Fibroblast of gingiva (primary cell): ENCODE data around the gene CLDN15.
"Not testable (repeated sequence)": the region's sequence is repeated elsewhere in the genome, so short reads cannot be mapped to it uniquely, and the experiment has no call there.

Experiments used
- DNase-seq: peaks from one replicate; pipeline ENCODE4 v3.0.0-alpha.2; 2011; ENCODE audit warnings: low read depth

Gene CLDN15

DNA sequence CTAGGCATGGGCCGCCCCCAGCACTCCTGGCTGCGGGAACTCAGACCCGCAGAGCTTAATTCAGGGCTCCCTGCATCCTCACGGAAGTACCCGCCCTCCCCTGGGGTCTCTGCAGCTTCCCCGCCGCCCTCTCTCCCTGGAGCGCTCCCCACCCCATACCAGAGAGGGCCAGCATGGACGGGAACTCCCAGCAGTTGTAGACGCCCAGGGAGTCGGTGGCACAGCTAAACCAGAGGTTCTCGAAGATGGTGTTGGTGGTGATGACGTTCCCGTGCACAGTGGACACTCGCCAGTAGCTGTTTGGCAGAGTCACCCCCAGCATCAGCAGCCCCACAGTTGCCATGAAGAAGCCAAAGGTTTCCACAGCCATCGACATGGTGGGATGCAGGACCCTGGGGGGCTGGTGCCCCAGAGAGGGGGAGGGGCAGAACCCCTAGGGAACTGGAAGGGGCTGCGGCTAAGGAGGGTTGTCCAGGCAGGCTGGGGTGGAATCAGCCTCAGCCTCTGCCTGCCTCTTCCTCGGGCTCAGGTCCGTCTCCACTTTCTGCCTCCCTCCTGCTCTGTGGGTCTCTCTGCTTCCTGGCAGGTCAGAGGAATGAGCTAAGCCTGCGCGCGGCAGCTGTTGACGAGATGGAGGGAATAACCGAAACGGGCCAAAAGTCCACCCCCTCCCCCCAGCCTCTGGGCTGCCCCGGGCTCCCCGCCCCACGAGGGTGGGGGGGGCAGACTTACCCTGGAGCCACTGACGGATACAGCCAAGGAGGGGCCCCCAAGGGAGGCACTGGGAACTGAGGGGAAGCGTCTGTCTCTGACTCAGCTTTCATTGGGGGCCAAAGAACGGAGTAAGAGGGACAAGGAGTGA is at the start of gene CLDN15:
Gene CLDN15 (minus strand): TSS at position 597 of the 862 bp plus-strand sequence. CDS start 221 bp downstream, at position 376.
- no peak for DNase-seq

GRCh38 chr7:101287032-101287431 is 49.4 kb upstream of the CLDN15 start:
- DNase-seq: no peak

DNA sequence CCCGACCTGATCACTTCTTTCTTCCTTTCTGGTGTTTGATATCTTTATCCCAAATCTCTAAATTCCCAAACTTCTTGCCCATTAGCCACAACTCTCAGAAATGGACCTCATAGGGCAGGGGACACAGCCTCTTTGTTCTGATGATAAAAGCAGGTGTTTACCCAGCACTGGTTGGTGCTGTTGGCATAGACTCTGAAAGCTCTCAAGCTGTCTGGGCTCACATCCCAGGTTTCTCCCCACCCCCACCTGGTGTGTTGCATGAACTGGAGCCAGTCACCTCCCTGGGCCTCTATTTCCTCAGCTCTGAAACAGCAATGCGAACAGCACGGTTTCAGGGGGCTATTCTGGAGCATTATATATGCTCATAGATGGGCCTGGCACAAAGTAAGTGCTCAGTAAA is 48.3 kb upstream of the CLDN15 start:
- not testable (repeated sequence) for DNase-seq

- no peak for DNase-seq
Observed at GRCh38 chr7:101285171-101285570, 47.6 kb upstream of the CLDN15 start.

- DNase-seq: not testable (repeated sequence)
Observed at GRCh38 chr7:101280912-101281311, 43.3 kb upstream of the CLDN15 start.

- DNase-seq: no peak
Observed at GRCh38 chr7:101278461-101279292, 41.1 kb upstream of the CLDN15 start.

- no peak for DNase-seq
Observed at GRCh38 chr7:101277155-101277554, 39.6 kb upstream of the CLDN15 start.

GRCh38 chr7:101273206-101273605 is 35.6 kb upstream of the CLDN15 start:
- no peak for DNase-seq

DNA sequence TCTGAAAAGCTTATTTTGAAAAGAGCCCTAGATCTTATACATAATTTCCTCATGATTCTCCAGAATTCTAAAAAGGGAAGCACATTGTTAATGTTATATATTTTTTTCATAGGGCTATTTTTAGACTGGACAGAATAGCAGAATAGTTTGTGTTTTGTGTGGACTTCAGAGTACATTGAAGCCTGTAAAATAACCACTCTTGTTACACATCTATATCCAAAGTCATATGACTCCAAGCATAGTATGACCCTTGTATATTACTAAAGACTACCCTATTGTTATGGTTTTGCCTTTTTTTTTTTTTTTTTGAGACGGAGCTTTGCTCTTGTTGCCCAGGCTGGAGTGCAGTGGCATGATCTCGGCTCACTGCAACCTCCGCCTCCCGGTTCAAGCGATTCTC is 33.4 kb upstream of the CLDN15 start:
- DNase-seq: no peak

DNA sequence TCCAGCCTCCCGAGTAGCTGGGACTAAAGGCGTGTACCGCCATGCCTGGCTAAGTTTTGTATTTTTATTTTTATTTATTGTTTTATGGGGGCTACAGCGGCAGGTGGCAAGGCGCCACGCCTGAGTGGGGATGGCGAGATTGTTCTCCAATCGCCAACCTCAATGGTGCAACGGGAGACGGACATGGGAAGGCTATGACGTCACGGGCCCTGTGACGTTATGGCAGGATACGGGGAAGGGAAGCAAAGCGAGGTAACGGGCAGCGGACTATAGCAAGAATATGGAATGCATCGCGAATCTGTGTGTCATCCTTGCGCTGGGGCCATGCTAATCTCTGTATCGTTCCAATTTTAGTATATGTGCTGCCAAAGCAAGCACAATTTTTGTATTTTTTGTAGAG is 32.1 kb upstream of the CLDN15 start:
- DNase-seq: no peak

GRCh38 chr7:101265622-101266516 is 28.3 kb upstream of the CLDN15 start:
- no peak for DNase-seq

DNA sequence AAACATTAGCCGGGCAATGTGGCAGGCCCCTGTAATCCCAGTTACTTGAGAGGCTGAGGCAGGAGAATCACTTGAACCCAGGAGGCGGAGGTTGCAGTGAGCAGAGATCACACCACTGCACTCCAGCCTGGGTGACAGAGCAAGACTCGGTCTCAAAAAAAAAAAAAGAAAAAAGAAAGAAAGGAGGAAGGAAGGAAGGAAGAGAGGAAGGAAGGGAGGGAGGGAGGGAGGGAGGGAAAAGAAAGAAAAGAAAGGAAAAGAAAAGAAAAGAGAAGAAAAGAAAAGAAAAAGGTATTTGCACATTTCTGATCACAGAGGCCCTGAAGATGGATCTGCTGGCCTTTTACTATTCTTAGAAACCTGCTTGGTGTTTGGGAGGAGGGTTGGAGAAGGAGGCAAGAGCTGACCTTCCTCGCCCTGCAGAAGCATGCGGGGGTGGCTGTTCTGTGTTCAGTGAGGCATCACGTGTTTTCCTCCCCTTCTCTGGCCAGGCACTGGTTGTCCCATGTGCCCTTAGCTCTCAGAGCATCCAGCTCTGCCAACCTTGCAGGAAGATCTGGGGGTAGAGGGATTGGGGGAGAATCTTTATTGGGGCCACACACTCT is 26.6 kb upstream of the CLDN15 start:
- not testable (repeated sequence) for DNase-seq

DNA sequence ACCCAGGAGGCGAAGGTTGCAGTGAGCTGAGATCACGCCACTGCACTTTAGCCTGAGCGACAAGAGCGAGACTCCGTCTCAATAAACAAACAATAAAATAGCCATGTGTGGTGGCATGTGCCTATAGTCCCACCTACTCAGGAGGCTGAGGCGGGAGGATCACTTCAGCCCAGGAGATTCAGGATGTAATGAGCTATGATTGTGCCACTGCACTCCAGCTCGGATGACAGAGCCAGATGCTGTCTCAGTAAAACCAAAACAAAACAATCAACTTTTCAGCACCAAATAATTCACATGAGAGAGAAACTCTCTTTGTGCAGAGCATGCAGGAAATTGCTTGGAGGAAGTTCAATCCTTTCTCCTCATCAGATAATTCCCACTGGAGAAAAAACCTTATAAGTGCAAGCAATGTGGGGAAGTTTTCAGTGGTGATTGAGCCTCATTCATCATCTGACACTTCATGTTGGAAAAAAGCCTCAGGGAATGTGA is 20.7 kb upstream of the CLDN15 start:
- DNase-seq: no peak

DNA sequence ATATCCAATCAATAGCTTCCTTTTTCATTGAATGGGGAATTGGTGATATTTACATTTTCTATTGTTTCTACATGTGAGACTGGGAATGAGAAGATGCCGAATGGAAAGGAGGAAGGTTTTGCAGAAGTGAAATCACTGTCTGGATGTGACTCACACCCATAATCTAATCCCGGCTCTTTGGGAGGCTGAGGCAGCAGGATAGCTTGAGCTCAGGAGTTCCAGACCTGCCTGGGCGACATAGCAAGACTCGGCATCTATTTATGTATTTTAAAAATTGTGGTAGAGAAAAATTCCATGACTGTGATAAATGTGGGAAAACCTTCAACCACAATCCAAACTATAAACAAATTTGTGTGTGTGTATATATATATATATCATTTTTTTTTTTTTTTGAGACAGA is 18.2 kb upstream of the CLDN15 start:
- no peak for DNase-seq

DNA sequence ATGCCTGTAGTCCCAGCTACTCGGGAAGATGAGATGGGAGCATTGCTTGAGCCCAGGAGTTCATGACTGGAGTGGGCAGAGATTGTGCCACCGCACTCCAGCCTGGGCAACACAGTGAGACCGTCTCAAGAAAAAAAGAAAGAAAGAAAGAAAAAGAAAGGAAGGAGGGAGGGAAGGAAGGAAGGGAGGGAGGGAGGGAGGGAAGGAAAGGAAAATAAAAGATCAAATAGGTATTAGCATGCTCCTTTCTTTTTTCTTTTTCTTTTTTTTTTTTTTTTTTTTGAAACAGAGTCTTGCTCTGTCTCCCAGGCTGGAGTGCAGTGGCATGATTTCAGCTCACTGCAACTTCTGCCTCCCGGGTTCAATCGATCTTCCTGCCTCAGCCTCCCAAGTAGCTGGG is 15.6 kb upstream of the CLDN15 start:
- not testable (repeated sequence) for DNase-seq

GRCh38 chr7:101251871-101252659 is 14.5 kb upstream of the CLDN15 start:
- DNase-seq: peak; percentile 98

DNA sequence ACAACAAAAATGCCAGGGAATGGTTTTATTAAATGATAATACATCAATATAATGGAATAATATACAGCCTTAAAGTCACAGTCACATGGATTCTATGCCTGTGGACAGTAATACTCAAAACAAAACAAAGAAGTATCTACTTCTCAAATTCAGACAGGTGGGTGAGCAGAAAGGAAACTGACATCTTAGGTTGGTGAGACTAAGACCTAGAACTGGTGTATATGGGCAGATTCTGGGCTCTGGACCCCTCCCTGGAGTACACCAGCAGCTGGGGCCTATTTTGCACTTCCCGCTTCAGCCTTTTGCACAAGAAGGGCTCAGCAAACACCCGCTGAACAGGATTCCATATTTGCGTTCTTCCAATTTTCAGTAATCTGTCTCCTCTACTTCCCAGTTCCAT is 12.7 kb upstream of the CLDN15 start:
- DNase-seq: no peak

GRCh38 chr7:101248276-101248675 is 10.7 kb upstream of the CLDN15 start:
- DNase-seq: no peak

GRCh38 chr7:101245147-101245668 is 7.6 kb upstream of the CLDN15 start:
- no peak for DNase-seq
